Loucy (cell line): ENCODE measurements around the gene UGT8.

Experiments used
- EZH2phosphoT487 ChIP-seq: fragments of 200-600 bp; IDR thresholded peaks from 2 replicates; pipeline ENCODE4 v1.6.1; 2018; ENCODE audit warnings: antibody characterized with exemption, mild to moderate bottlenecking, moderate library complexity, borderline replicate concordance
- TF ChIP-seq, protein P1 (sequence below): fragments of 200-600 bp; sonication (generic); conservative IDR thresholded peaks from 2 replicates; pipeline ENCODE4 v1.5.1; 2014; ENCODE audit warnings: mild to moderate bottlenecking, antibody characterized with exemption, low read length

DNA sequence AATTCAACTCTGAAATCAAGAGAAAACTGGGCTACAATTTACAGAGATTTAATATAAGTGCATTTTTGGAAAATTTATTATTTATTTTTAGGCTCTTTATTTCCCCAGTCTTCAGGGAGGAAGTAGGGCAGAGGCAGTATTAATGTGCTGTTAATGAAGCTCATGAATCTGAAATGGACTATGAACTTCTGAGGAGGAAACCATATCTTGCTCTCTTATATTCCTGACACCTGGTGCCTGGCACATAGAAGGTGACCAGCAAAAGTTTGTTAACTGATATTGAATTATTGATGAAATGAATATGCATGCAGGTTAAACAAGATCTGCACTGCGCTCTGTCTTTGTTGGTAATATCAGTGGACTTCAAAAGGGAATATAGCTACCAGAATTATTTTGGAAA lies 55.1 kb downstream of the UGT8 start:
- TF ChIP-seq, protein P1, sequence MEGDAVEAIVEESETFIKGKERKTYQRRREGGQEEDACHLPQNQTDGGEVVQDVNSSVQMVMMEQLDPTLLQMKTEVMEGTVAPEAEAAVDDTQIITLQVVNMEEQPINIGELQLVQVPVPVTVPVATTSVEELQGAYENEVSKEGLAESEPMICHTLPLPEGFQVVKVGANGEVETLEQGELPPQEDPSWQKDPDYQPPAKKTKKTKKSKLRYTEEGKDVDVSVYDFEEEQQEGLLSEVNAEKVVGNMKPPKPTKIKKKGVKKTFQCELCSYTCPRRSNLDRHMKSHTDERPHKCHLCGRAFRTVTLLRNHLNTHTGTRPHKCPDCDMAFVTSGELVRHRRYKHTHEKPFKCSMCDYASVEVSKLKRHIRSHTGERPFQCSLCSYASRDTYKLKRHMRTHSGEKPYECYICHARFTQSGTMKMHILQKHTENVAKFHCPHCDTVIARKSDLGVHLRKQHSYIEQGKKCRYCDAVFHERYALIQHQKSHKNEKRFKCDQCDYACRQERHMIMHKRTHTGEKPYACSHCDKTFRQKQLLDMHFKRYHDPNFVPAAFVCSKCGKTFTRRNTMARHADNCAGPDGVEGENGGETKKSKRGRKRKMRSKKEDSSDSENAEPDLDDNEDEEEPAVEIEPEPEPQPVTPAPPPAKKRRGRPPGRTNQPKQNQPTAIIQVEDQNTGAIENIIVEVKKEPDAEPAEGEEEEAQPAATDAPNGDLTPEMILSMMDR = no peak
- no peak for TF ChIP-seq EZH2phosphoT487
